SK-N-SH treated with all-trans-retinoic acid at 6 μM for 48 hours (cell line): ENCODE data around the gene GART.

Source experiments
- ATAC-seq: fragments of 200-7000 bp; cut with Tn5 transposase; 3 replicates; pipeline ENCODE4 v1.9.1; 2020; ENCODE audit warnings: mild to moderate bottlenecking, moderate library complexity
- ARNTL ChIP-seq: fragments of 450-650 bp; formaldehyde crosslinking; IDR thresholded peaks from 2 replicates; pipeline ENCODE4 v1.5.0; 2020; ENCODE audit warnings: low read depth, mild to moderate bottlenecking, moderate library complexity, borderline replicate concordance
- CREB5 ChIP-seq: fragments of 250-450 bp; sonication (Bioruptor Pico); IDR thresholded peaks from 2 replicates; pipeline ENCODE4 v1.5.1; 2020; ENCODE audit warnings: low read depth, mild to moderate bottlenecking, moderate library complexity
- CSDC2 ChIP-seq: fragments of 250-450 bp; sonication (Bioruptor Pico); IDR thresholded peaks from 2 replicates; pipeline ENCODE4 v1.5.0; 2020; ENCODE audit warnings: mild to moderate bottlenecking, moderate library complexity
- CSRNP3 ChIP-seq: fragments of 250-450 bp; sonication (Bioruptor Pico); IDR thresholded peaks from 2 replicates; pipeline ENCODE4 v1.5.1; 2021; ENCODE audit warnings: mild to moderate bottlenecking, moderate library complexity
- ESRRG ChIP-seq: fragments of 250-450 bp; sonication (Bioruptor Pico); IDR thresholded peaks from 2 replicates; pipeline ENCODE4 v1.6.1; 2021; ENCODE audit warnings: mild to moderate bottlenecking
- GLIS3 ChIP-seq: fragments of 250-450 bp; sonication (Bioruptor Pico); IDR thresholded peaks from 2 replicates; pipeline ENCODE4 v1.5.0; 2020; ENCODE audit warnings: mild to moderate bottlenecking, moderate library complexity
- OSR1 ChIP-seq: fragments of 250-450 bp; sonication (Bioruptor Pico); IDR thresholded peaks from 2 replicates; pipeline ENCODE4 v1.8.0; 2022; ENCODE audit warnings: moderate library complexity, mild to moderate bottlenecking, inconsistent platforms
- PATZ1 ChIP-seq: fragments of 250-450 bp; sonication (Bioruptor Pico); IDR thresholded peaks from 2 replicates; pipeline ENCODE4 v1.8.0; 2020; ENCODE audit warnings: mild to moderate bottlenecking, moderate library complexity, borderline replicate concordance
- POU6F1 ChIP-seq: fragments of 250-450 bp; sonication (Bioruptor Pico); IDR thresholded peaks from 2 replicates; pipeline ENCODE4 v1.8.0; 2021; ENCODE audit warnings: low read depth, mild to moderate bottlenecking, moderate library complexity, borderline replicate concordance
- PPARA ChIP-seq: fragments of 250-450 bp; sonication (Bioruptor Pico); IDR thresholded peaks from 2 replicates; pipeline ENCODE4 v1.5.0; 2020; ENCODE audit warnings: mild to moderate bottlenecking, borderline replicate concordance
- SNAI2 ChIP-seq: fragments of 250-450 bp; sonication (Bioruptor Pico); IDR thresholded peaks from 2 replicates; pipeline ENCODE4 v1.5.0; 2020; ENCODE audit warnings: mild to moderate bottlenecking, moderate library complexity
- TOX ChIP-seq: fragments of 250-450 bp; sonication (Bioruptor Pico); IDR thresholded peaks from 2 replicates; pipeline ENCODE4 v1.8.0; 2021; ENCODE audit warnings: mild to moderate bottlenecking, moderate library complexity, borderline replicate concordance
- TSHZ2 ChIP-seq: fragments of 250-450 bp; sonication (Bioruptor Pico); IDR thresholded peaks from 2 replicates; pipeline ENCODE4 v1.5.0; 2020; ENCODE audit warnings: mild to moderate bottlenecking, moderate library complexity
- ZC3H10 ChIP-seq: fragments of 250-450 bp; sonication (Bioruptor Pico); IDR thresholded peaks from 2 replicates; pipeline ENCODE4 v1.5.1; 2021; ENCODE audit warnings: mild to moderate bottlenecking, moderate library complexity
- ZFP30 ChIP-seq: fragments of 450-650 bp; formaldehyde crosslinking; IDR thresholded peaks from 2 replicates; pipeline ENCODE4 v1.5.0; 2022; ENCODE audit warnings: mild to moderate bottlenecking, moderate library complexity
- ZNF70 ChIP-seq: fragments of 450-650 bp; formaldehyde crosslinking; IDR thresholded peaks from 2 replicates; pipeline ENCODE4 v1.5.0; 2020; ENCODE audit warnings: mild to moderate bottlenecking, moderate library complexity
- ZNF8 ChIP-seq: fragments of 450-650 bp; formaldehyde crosslinking; IDR thresholded peaks from 2 replicates; pipeline ENCODE4 v1.5.0; 2020; ENCODE audit warnings: mild to moderate bottlenecking, moderate library complexity

Gene GART

GRCh38 chr21:33544451-33545195 is 2.7 kb upstream of the GART start:
- ATAC-seq: no peak
- TF ChIP-seq TOX (CRISPR knock-in tag) (no peak), SNAI2 (no peak), CSDC2 (CRISPR knock-in tag) (no peak), ZFP30 (CRISPR knock-in tag) (no peak), CREB5 (CRISPR knock-in tag) (no peak), ZNF70 (CRISPR knock-in tag) (no peak), TSHZ2 (no peak), ARNTL (CRISPR knock-in tag) (no peak), PPARA (CRISPR knock-in tag) (no peak), GLIS3 (CRISPR knock-in tag) (no peak), ZC3H10 (no peak), OSR1 (no peak), POU6F1 (no peak), ZNF8 (no peak), CSRNP3 (CRISPR knock-in tag) (no peak)
- TF ChIP-seq, all 23 proteins: peak for 0

- TF ChIP-seq ESRRG: no peak
- TF ChIP-seq POU6F1: no peak
- TF ChIP-seq PATZ1: no peak
- TF ChIP-seq TSHZ2: no peak
- peak; percentile 26; the same call in 2 of the 3 replicates for ATAC-seq
Observed at GRCh38 chr21:33543505-33544129, 1.7 kb upstream of the GART start.
